Brain microvascular endothelial cell (primary cell): ENCODE data around the gene APMAP.
"Not testable (repeated sequence)": the region's sequence is repeated elsewhere in the genome, so short reads cannot be mapped to it uniquely, and the experiment has no call there.

Experiments used
- DNase-seq: peaks from one replicate; pipeline ENCODE4 v3.0.0-alpha.2; 2020
- H3K27ac ChIP-seq: fragments of 250-450 bp; sonication (Bioruptor Pico); 2 replicates; pipeline ENCODE4 v1.5.1; 2020; ENCODE audit warnings: mild to moderate bottlenecking, moderate library complexity
- H3K27me3 ChIP-seq: fragments of 250-450 bp; sonication (Bioruptor Pico); replicated peaks from 2 replicates; pipeline ENCODE4 v1.5.1; 2020; ENCODE audit warnings: mild to moderate bottlenecking
- H3K36me3 ChIP-seq: fragments of 250-450 bp; sonication (Bioruptor Pico); replicated peaks from 2 replicates; pipeline ENCODE4 v1.5.1; 2020; ENCODE audit warnings: mild to moderate bottlenecking
- H3K4me3 ChIP-seq: 2 replicates; pipeline ENCODE4 v1.5.1; 2011; ENCODE audit warnings: low read depth, mild to moderate bottlenecking, control low read depth, low read length, moderate library complexity
- in situ Hi-C: cut with HindIII; loops from 2 replicates; pipeline ENCODE4 v1.10.0; 2017; ENCODE audit warnings: low sequenced_read_pairs, low pct_ligation_motif_present
- TF ChIP-seq, protein P1 (sequence below): IDR thresholded peaks from 2 replicates; pipeline ENCODE4 v1.5.1; 2011; ENCODE audit warnings: low read depth, mild to moderate bottlenecking, moderate library complexity, low read length, control low read depth, inconsistent platforms; ENCODE audit errors: missing control alignments

Gene APMAP

DNA sequence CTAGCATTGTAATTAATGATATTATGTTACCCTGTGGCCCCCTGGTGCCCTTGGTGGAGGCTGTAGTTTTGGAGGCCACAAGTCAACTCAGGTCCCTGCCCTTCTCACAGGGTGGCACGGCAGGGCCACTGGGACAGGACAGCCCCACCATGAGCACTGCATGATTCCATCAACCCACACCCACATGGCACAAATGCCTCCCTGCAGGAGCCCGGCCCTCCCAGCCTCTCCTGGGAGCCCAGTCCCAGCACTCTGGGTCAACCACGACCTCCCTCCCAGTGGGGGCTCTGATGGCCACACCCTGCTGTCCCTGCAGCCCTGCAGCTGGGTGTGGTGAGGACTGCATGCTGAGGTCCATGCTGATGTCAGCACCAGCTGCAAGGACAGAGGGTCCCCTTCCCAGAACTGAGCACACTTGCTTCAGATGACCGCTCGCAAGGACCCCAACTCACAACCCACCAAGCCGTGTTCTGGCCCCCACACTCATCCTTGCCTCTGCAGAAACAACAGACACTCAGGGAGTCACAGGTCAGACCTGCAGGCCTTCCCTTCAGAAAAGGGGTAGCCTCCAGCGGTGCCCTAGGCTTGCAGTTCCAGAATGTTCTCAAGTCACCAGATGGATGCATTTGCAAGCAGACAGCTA is 59.2 kb downstream of the APMAP start:
- in situ Hi-C loops: no loop called here
- Histone ChIP-seq H3K27me3 (no peaks in the 10 kb centered on the region), H3K27ac (no peak overlapping the region), H3K4me3 (no peak overlapping the region), H3K36me3 (no peaks in the 10 kb centered on the region)
- DNase-seq: no peak
- TF ChIP-seq, protein P1, sequence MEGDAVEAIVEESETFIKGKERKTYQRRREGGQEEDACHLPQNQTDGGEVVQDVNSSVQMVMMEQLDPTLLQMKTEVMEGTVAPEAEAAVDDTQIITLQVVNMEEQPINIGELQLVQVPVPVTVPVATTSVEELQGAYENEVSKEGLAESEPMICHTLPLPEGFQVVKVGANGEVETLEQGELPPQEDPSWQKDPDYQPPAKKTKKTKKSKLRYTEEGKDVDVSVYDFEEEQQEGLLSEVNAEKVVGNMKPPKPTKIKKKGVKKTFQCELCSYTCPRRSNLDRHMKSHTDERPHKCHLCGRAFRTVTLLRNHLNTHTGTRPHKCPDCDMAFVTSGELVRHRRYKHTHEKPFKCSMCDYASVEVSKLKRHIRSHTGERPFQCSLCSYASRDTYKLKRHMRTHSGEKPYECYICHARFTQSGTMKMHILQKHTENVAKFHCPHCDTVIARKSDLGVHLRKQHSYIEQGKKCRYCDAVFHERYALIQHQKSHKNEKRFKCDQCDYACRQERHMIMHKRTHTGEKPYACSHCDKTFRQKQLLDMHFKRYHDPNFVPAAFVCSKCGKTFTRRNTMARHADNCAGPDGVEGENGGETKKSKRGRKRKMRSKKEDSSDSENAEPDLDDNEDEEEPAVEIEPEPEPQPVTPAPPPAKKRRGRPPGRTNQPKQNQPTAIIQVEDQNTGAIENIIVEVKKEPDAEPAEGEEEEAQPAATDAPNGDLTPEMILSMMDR: no peak

DNA sequence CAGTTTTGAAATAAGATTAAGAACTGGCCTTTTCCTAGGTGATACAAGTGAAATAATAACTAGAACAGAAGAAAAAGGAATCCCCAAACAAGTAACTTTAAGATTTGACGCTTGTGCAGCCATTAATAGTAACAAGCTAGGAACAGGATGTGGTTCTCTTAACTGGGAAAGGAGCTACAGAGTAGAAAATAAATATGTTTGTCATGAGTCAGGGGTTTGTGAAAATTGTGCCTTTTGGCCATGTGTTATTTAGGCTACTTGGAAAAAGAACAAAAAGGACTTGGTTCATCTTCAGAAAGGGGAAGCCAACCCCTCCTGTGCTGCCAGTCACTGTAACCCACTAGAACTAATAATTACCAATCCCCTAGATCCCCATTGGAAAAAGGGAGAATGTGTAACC is 60.7 kb downstream of the APMAP start:
- H3K27me3 ChIP-seq, H3K4me3 ChIP-seq, H3K36me3 ChIP-seq, H3K27ac ChIP-seq, DNase-seq, in situ Hi-C loops: not testable (repeated sequence)

DNA sequence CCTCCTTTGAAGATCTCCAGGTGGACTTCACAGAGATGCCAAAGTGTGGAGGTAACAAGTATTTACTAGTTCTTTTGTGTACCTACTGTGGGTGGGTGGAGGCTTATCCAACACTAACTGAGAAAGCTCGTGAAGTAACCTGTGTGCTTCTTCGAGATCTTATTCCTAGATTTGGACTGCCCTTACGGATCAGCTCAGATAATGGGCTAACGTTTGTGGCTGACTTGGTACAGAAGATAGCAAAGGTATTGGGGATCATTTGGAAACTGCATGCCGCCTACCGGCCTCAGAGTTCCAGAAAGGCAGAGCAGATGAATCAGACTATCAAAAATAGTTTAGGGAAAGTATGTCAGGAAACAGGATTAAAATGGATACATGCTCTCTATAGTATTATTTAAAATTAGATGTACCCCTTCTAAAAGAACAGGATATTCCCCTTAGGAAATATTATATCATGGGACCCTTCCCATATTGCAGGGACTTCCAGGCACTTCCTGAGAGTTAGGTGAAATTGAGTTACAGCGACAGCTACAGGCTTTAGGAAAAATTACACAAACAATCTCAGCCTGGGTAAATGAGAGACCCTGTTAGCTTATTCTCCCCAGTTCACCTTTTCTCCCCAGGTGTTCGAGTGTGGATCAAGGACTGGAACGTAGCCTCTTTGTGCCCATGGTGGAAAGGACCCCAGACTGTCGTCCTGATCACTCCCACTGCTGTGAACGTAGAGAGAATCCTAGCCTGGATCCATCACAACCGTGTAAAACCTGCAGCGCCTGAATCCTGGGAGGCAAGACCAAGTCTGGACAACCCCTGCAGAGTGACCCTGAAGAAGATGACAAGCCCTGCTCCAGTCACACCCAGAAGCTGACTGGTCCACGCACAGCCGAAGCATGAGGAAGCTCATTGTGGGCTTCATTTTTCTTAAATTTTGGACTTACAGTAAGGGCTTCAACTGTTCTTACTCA is 61.5 kb downstream of the APMAP start:
- H3K27me3 ChIP-seq, H3K27ac ChIP-seq, H3K4me3 ChIP-seq, in situ Hi-C loops, DNase-seq, H3K36me3 ChIP-seq: not testable (repeated sequence)
- TF ChIP-seq, protein P1: peak; percentile 57

DNA sequence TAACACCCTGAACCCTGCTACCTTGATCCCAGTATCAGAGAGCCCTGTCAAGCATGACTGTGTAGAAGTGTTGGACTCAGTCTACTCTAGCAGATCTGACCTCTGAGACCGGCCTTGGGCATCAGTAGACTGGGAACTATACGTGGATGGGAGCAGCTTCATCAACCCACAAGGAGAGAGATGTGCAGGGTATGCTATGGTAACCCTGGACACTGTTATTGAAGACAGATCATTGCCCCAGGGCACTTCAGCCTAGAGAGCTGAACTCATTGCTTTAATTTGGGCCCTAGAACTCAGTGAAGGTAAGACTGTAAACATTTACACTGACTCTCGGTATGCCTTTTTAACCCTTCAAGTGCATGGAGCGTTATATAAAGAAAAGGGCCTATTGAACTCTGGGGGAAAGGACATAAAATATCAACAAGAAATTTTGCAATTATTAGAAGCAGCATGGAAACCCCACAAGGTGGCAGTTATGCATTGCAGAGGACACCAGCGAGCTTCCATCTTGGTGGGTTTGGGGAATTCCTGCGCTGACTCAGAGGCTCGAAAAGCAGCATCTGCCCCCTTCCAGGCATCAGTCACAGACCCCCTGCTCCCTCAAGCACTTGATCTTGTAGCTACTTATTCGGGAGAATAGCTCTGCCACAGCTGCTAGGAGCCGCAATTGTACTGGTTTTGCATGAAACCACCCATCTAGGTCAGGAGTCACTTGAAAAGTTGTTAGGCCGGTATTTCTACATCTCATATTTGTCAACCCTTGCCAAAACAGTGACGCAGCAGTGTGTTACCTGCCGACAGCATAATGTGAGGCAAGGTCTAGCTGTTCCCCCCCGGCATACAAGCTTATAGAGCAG is 62.5 kb downstream of the APMAP start:
- H3K27ac ChIP-seq, H3K27me3 ChIP-seq, H3K36me3 ChIP-seq, H3K4me3 ChIP-seq, in situ Hi-C loops, DNase-seq: not testable (repeated sequence)
- TF ChIP-seq, protein P1: peak; percentile 3

DNA sequence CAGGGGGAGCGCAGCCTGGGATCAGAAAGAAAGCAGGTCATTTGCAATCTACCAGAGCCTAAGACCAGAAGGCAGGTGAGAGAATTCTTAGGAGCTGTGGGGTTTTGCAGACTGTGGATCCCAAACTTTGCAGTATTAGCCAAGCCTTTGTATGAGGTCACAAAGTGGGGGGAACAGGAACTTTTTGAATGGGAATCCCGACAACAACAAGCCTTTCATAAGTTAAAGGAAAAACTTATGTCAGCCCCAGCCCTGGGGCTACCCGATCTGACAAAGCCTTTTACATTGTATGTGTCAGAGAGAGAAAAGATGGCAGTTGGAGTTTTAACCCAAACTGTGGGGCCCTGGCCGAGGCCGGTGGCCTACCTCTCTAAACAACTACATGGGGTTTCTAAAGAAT is 63.3 kb downstream of the APMAP start:
- DNase-seq, H3K27ac ChIP-seq, in situ Hi-C loops, H3K27me3 ChIP-seq, H3K4me3 ChIP-seq, H3K36me3 ChIP-seq: not testable (repeated sequence)

DNA sequence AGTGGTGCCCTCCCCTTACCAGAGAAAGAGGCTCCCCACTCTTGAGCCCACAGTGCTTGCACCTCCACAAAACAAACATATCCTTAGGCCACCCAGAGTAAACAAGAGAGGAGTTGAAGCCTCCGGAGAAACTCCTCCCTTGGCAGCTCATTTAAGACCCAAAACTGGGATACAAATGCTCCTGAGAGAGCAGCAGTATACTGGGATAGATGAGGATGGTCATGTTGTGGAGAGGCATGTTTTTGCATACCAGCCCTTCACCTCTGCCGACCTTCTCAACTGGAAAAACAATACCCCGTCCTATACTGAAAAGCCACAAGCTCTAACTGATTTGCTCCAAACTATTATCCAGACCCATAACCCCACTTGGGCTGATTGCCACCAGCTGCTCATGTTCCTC is 71.8 kb downstream of the APMAP start:
- H3K27me3 ChIP-seq, DNase-seq, in situ Hi-C loops, H3K36me3 ChIP-seq, H3K4me3 ChIP-seq, H3K27ac ChIP-seq: not testable (repeated sequence)

DNA sequence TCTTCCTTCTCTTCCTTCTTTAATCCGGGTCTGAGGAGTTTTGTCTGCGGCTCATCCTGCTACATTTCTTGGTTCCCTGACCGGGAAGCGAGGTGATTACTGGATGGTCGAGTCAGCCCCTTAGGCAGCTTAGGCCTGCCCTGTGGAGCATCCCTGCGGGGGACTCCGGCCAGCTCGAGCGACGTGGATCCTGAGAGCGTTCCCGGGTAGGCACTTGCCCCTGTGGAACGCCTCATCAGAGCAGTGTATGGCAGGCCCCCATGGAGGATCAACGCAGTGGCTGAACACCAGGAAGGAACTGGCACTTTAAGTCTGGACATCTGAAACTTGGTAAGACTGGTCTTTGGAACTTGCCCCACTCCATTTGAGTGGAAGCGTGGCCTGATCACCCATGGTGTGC is 72.9 kb downstream of the APMAP start:
- in situ Hi-C loops, H3K4me3 ChIP-seq, H3K27ac ChIP-seq, H3K36me3 ChIP-seq, DNase-seq, H3K27me3 ChIP-seq: not testable (repeated sequence)
